Erythroblast (primary cell): ENCODE results near the gene NEIL1.

Experiments
- DNase-seq, 2 experiments: peaks; one replicate each; lab custom pipeline; 2025; lab: John Stamatoyannopoulos, UW
- GATA1 ChIP-seq: IDR thresholded peaks from 2 replicates; pipeline ENCODE4 v1.6.1; 2011; ENCODE audit warnings: low read depth, mild to moderate bottlenecking, control low read depth, low read length, moderate library complexity
- POLR2A ChIP-seq: IDR thresholded peaks from 2 replicates; pipeline ENCODE4 v1.6.1; 2011; ENCODE audit warnings: mild to moderate bottlenecking, low read length

NEIL1 gene

DNA sequence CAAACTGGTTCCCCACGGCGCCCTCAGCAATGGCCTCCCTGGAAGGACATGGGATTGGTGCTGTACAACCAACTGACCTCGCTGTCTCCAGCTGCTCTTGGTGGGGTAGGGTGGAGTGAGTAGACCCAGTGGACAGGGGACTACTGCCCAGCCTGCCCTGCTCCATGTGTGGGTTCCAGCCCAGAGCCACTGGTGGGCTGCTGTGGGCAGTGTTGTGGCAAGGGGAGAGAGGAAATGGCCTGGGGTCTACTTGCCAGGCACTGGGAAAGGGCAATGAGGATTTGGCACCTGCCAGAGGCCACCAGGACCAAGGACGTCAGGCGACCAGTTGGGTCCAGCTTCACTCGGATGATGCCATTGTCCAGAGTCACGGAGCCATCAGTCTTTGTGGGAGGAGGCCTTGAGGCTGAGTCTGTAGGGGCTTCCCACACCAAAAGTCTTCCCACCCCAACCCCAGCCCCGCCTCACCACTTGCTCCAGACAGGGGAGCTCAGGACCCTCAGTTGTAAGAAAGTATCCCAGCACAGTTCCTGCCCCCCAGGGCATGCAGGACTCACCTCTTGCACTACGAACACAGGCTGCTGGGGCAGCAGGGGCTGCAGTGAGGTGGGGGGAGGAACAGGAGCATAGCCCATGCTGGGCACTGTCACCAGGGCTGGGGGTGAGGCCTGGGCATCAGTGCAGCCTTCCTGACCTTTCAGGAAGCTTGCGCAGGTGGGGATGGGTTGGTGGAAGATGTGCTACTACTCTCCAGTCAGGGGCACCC is 12.1 kb downstream of the NEIL1 start:
- TF ChIP-seq POLR2A (no peak), GATA1 (no peak)
- no peak for DNase-seq

DNA sequence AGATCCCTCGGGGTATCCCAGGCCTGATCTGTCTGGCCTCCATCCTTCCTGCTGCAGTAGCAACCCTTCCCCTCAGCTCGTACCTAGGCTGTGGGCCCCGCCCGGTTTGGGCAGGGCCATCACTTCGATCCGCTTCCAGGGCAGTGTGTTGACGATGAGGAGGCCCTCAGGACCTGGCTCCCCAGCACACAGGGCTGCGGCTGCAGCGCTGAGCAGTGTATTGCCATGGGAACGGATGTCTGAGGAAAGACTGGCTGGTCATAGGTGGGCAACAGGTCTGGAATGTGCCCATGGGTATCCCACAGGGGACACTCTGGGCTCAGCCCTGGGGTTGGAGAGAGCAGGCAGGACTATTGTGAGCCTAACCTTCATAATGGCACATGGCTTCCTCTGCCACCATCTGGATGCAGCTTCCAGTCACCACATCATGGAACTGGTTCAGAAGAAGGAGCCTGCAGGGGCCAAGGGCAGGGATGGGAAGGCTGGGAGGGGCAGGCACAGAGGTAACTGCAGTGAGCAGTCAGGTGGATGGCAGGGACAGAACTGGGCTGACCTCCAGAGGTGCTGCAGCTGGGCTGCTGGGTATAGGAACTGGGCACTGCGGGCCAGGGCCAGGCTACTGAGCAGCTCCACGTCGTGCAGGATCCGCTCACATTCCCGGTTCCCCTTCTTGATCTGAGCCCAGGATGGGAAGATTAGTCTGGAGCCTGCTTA is 12.9 kb downstream of the NEIL1 start:
- TF ChIP-seq GATA1 (no peak), POLR2A (no peak)

GRCh38 chr15:75360391-75360790 is 13.6 kb downstream of the NEIL1 start:
- DNase-seq: no peak
- TF ChIP-seq GATA1 (no peak), POLR2A (no peak)

More for the DNA sequence above, 12.9 kb downstream of the NEIL1 start:
- no peak for DNase-seq

DNA sequence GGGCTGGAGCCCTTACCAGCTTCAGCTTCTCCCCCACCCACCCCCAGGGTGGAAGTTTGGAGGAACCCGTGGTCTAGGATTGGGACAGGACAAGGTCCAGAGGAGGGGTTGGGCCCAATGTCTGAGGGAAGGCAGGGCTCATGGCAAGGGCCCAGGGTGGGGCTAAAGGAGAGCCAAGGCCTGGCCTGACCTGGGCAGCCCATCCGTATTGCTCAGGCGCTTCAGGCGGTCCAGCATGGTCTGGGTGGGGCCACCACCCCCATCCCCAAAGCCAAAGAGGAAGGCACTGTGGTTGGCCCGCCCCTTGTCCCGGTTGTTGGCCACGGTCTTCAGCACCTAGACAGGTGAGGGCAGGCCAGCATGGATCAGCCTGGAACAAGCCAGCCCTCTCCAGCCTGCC is 14.0 kb downstream of the NEIL1 start:
- no peak for TF ChIP-seq POLR2A
- DNase-seq: no peak

DNA sequence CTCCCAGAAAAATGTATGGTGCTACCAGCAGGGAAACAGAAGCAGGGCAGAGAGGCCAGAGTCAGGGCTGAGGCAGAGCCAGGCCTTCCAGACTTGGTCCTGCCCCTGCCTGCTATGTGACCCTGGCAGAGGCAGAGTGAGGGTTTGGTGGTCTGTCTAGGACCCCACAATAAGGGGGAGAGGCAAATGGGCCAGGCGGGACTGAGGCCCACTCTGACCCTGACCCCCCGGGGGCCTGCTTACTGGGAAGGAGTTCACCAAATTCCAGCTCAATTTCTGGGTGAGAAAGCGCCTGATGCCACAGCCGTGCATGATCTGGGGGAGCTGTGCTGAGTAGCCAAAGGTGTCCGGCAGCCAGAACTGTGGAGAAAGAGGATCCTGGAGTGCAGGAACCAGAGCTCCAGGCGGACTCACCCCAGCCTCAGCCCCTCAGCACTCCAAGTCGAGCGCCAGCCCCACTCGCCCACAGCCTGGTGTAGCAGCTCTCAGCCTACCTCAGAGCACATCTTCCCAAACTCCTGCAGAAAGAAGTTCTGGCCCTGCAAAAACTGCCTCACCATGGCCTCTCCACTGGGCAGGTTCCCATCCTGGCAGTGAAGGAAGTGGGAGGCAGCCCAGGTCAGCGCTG is 14.6 kb downstream of the NEIL1 start:
- no peak for DNase-seq
- no peak for TF ChIP-seq GATA1
- no peak for TF ChIP-seq POLR2A

- DNase-seq: no peak
- TF ChIP-seq GATA1 (no peak), POLR2A (peak; percentile 19)
Observed at GRCh38 chr15:75361989-75362641, 15.3 kb downstream of the NEIL1 start.

GRCh38 chr15:75362642-75363249 is 15.9 kb downstream of the NEIL1 start:
- no peak for DNase-seq
- no peak for TF ChIP-seq GATA1
- TF ChIP-seq POLR2A: no peak

DNA sequence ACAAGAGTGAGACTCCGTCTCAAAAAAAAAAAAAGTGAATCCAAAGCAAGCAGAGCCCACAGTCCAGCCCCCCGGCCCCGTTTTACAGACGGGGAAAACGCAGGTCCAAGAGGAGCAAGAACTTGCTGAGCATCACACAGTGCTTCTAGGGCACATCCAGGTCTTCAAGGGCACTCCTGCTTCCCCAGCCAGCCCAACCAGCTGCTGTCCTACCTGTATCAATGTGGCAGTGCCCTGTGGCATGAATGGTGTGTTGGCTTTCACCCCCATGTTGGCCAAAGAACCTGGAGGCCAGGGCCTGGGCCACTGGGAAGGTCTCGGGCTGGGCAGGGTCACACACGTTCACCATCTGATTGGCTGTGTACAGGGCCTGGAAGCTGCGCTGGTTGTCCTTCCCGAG is 16.9 kb downstream of the NEIL1 start:
- no peak for DNase-seq
- TF ChIP-seq POLR2A: no peak
- no peak for TF ChIP-seq GATA1

GRCh38 chr15:75364881-75365280 is 18.0 kb downstream of the NEIL1 start:
- DNase-seq: no peak
- no peak for TF ChIP-seq POLR2A
- no peak for TF ChIP-seq GATA1

DNA sequence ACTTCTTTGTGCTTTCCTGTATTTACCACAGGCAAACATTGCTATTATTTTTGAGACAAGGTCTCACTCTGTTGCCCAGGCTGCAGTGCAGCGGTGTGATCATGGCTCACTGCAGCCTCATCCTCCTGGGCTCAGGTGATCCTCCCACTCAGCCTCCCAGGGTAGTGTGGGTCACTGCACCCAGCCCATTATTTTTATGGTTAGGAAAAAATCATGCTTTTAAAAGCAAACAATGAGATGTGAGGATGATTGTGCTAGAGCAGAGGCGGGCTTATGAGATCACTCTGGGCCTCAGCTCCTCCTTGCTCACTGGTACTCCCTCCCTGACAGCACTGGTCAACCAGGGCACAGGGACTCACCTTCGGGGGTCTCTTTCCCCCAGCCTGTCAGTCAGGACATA is 19.3 kb downstream of the NEIL1 start:
- DNase-seq: no peak
- TF ChIP-seq GATA1: no peak
- no peak for TF ChIP-seq POLR2A

DNA sequence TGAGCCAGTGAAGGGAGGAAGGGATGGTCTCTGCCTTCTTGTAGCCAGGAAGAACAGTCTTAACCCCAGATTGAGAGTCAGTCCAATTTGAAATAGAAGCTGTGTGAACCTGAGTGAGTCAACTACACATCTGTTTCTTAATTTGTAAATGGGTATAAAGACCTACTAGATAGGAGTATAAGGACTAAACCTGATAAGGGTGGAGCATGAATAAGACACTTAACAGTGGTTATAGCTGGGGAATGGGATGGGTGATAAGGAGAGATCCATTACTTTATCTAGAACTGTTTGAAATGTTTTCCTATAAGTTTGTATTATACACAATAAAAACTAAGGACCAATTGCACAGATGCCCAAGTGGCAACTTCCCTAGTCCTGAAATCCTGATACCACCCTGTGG is 20.2 kb downstream of the NEIL1 start:
- TF ChIP-seq POLR2A: no peak
- no peak for TF ChIP-seq GATA1
- peak; percentile 38 to 43 for DNase-seq

DNA sequence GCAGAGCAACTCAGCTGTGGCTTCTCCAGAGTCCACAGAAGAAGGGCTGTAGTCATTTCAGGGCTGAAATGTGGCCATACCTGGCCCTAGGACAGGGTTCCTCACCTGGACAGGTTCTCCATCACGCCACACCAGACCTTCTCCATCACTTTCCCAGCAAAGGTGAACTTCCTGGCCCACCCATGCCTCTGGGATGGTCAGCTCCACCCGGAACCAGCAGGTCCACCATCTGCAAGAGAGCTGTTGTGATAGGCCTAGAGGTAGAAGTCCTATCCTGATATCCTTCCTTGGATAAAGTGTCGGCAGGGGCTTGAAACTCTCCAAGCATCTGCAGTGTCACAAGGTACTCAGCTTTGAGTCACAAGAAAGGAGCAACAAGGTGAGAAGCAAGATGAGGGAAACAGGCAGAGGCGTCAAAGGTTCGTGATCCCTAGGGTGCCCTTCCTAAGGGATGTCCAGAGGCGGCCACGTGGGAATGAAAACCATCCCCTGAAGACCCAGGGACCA is 20.6 kb downstream of the NEIL1 start:
- no peak for DNase-seq
- TF ChIP-seq POLR2A: no peak

DNA sequence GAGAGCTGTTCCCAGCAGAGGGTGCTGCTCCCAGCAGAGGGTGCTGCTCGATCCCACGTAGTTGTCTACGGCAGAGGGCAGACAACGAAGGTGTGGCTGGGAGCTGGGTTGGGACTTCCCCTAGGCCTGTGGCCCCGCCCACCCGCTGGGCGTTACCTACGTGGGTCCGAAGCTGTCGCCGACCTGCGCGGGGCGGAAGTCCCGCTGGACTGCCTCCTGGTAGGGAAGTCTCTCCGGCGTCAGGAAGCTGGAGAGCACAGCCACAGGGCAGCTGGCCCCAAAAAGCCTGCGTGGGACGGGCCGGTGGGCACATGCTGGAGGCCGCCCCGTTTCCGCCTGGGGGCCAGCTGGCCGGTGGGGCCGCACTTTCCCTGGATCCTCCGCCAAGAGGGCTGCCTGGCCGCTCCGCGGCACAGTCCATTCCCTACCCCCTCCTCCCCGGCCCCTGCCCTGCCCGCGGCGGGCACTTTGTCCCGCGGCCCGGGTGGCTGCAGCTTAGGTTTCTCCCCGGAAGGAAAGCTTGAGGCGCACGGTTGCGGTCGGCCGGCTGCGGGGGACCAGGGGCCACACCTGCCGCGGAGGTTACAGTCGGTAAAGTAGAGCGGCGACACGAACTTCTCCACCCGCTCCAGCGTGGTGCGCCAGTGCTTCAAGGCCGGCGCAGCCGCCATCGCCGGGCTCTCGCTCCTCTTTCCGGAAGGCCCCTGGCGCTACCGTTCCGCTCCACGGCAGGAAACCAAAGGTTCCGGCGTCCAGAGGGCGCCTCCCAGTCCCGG is 21.3 kb downstream of the NEIL1 start, which contains the start of gene MAN2C1:
Gene MAN2C1 (minus strand): TSS at position 695 of the 776 bp plus-strand sequence. CDS start 24 bp downstream, at position 671.
- TF ChIP-seq GATA1 (no peak), POLR2A (peak; percentile 94)
- DNase-seq: peak; percentile 96 to 98
